K562 (cell line): ENCODE results near the gene LTBP4. TPM values are rescaled to one million over a fixed set of nuclear protein-coding genes. Genes with fewer than 3 reads are reported as not detected.

Experiments
- ATAC-seq: fragments of 200-7000 bp; cut with Tn5 transposase; 3 replicates; pipeline ENCODE4 v1.9.1; 2020; ENCODE audit warnings: moderate library complexity
- BruUV-seq: library from RNA; stranded (reverse); fragments of 400-500 nt; replicated peaks from 2 replicates; lab custom pipeline; 2021; lab: Mats Ljungman, UMichigan
- CTCF ChIA-PET: fragments of 300-600 bp; formaldehyde crosslinking; extraction: SDS; loops from one replicate; lab custom pipeline; 2021; ENCODE audit warnings: low intra/inter-chr PET ratio; lab: Yijun Ruan, JAX
- POLR2A ChIA-PET: fragments of 300-600, 350-650 bp; sonication (Branson Sonifier 250); formaldehyde crosslinking; extraction: SDS; loops from one replicate; lab custom pipeline; 2021; ENCODE audit warnings: antibody characterized with exemption, inconsistent platforms; lab: Yijun Ruan, JAX
- DNase-seq, 4 experiments: peaks; one replicate each; pipeline versions ENCODE4 v3.0.0 to v3.0.0-alpha.2; 2011 to 2018; ENCODE audit warnings: low spot score in 3 of 4, mixed read lengths in 3 of 4; ENCODE audit errors: extremely low read depth in 1 of 4
- FAIRE-seq: peaks from 2 replicates; lab custom pipeline; 2011; peaks lifted over from hg19 to GRCh38; lab: Jason Lieb, UNC
- H2AFZ ChIP-seq: 2 replicates; pipeline ENCODE4 v1.6.0; 2011; ENCODE audit warnings: low read depth, low read length, control low read depth, inconsistent platforms
- H3K27ac ChIP-seq: fragments of 200-600 bp; 3 replicates; pipeline ENCODE4 v1.8.0; 2011; ENCODE audit warnings: low read depth, mild to moderate bottlenecking, control low read depth, inconsistent platforms, low read length, moderate library complexity, mixed read lengths; ENCODE audit errors: extremely low read depth
- H3K27me3 ChIP-seq, 2 experiments: fragments of 300-600 bp in 1 of 2; 2 replicates in 1 of 2; 3 replicates in 1 of 2; pipeline versions ENCODE4 v1.6.0 to v1.8.0; 2011; ENCODE audit warnings: inconsistent platforms in 2 of 2, low read length in 2 of 2, mild to moderate bottlenecking in 1 of 2, mixed read lengths in 1 of 2, moderate library complexity in 1 of 2; ENCODE audit not compliant: control insufficient read depth in 2 of 2, insufficient read depth in 2 of 2
- H3K36me3 ChIP-seq: fragments of 300-600 bp; 3 replicates; pipeline ENCODE4 v1.8.0; 2011; ENCODE audit warnings: mild to moderate bottlenecking, low read length, inconsistent platforms; ENCODE audit not compliant: control insufficient read depth, insufficient read depth
- H3K4me1 ChIP-seq, 2 experiments: fragments of 200-600 bp in 1 of 2; replicated peaks in 1 of 2; 2 replicates in 1 of 2; 3 replicates in 1 of 2; pipeline versions ENCODE4 v1.5.1 to v1.8.0; 2011; ENCODE audit warnings: inconsistent platforms in 2 of 2, low read length in 2 of 2, mild to moderate bottlenecking in 1 of 2, mixed read lengths in 1 of 2, moderate library complexity in 1 of 2; ENCODE audit not compliant: control insufficient read depth in 2 of 2, insufficient read depth in 2 of 2
- H3K4me2 ChIP-seq: 2 replicates; pipeline ENCODE4 v1.6.1; 2011; ENCODE audit warnings: low read length, control low read depth, inconsistent platforms, mixed read lengths; ENCODE audit not compliant: insufficient read depth
- H3K4me3 ChIP-seq: fragments of 200-600 bp; sonication (generic), shearing (Covaris generic); 2 replicates; pipeline ENCODE4 v1.5.1; 2016; ENCODE audit warnings: control low read depth, inconsistent platforms
- H3K79me2 ChIP-seq: fragments of 200-600 bp; 3 replicates; pipeline ENCODE4 v1.8.0; 2011; ENCODE audit warnings: low read length, inconsistent platforms; ENCODE audit not compliant: control insufficient read depth, insufficient read depth
- H3K9ac ChIP-seq, 2 experiments: 2 replicates each; pipeline versions ENCODE4 v1.6.0 to v1.6.1; 2011; ENCODE audit warnings: low read depth in 2 of 2, low read length in 2 of 2, control low read depth in 1 of 2, inconsistent platforms in 1 of 2, mild to moderate bottlenecking in 1 of 2, mixed read lengths in 1 of 2; ENCODE audit not compliant: insufficient read depth in 1 of 2
- H3K9me1 ChIP-seq: one replicate; pipeline ENCODE4 v1.6.0; 2011; ENCODE audit warnings: inconsistent platforms, mild to moderate bottlenecking, low read length, moderate library complexity; ENCODE audit not compliant: control insufficient read depth, insufficient read depth
- H3K9me3 ChIP-seq: replicated peaks from 2 replicates; pipeline ENCODE4 v1.5.1; 2011; ENCODE audit warnings: low read depth, low read length, inconsistent platforms; ENCODE audit not compliant: control insufficient read depth, insufficient read depth
- H4K20me1 ChIP-seq: replicated peaks from 2 replicates; pipeline ENCODE4 v1.6.1; 2011; ENCODE audit warnings: low read length, inconsistent platforms, mixed read lengths; ENCODE audit not compliant: control insufficient read depth, insufficient read depth
- ASH1L ChIP-seq: fragments of 450-650 bp; IDR thresholded peaks from 2 replicates; pipeline ENCODE4 v1.6.1; 2018; ENCODE audit warnings: borderline replicate concordance, mild to moderate bottlenecking, low read depth; ENCODE audit not compliant: partially characterized antibody
- EHMT2 ChIP-seq: fragments of 450-650 bp; IDR thresholded peaks from 2 replicates; pipeline ENCODE4 v1.6.1; 2018; ENCODE audit warnings: antibody characterized with exemption
- HES1 ChIP-seq: fragments of 450-650 bp; IDR thresholded peaks from 2 replicates; pipeline ENCODE4 v1.6.1; 2016; ENCODE audit warnings: low read depth, mild to moderate bottlenecking, moderate library complexity
- HIVEP1 ChIP-seq: fragments of 250-450 bp; sonication (Bioruptor Pico); IDR thresholded peaks from 2 replicates; pipeline ENCODE4 v1.4.0; 2020; ENCODE audit warnings: mild to moderate bottlenecking
- MTA3 ChIP-seq: fragments of 450-650 bp; formaldehyde crosslinking; IDR thresholded peaks from 2 replicates; pipeline ENCODE4 v1.6.1; 2017; ENCODE audit warnings: mild to moderate bottlenecking, borderline replicate concordance
- MTF1 ChIP-seq: fragments of 250-450 bp; sonication (Bioruptor Pico); IDR thresholded peaks from 2 replicates; pipeline ENCODE4 v1.9.0; 2021; ENCODE audit warnings: moderate library complexity, mild to moderate bottlenecking, inconsistent platforms, borderline replicate concordance
- NCOA4 ChIP-seq: fragments of 450-650 bp; IDR thresholded peaks from 2 replicates; pipeline ENCODE4 v1.6.1; 2018; ENCODE audit warnings: mild to moderate bottlenecking; ENCODE audit not compliant: partially characterized antibody
- NFXL1 ChIP-seq: fragments of 450-650 bp; formaldehyde crosslinking; IDR thresholded peaks from 2 replicates; pipeline ENCODE4 v1.4.0; 2021; ENCODE audit warnings: mild to moderate bottlenecking
- NONO ChIP-seq, 2 experiments: fragments of 200-400 bp in 1 of 2; fragments of 450-650 bp in 1 of 2; formaldehyde crosslinking in 1 of 2; IDR thresholded peaks; 2 replicates each; pipeline ENCODE4 v1.6.1; 2017; ENCODE audit warnings: low read depth in 2 of 2, mild to moderate bottlenecking in 2 of 2, moderate library complexity in 2 of 2, low read length in 1 of 2
- SMAD1 ChIP-seq: fragments of 150-350 bp; IDR thresholded peaks from 2 replicates; pipeline ENCODE4 v1.6.1; 2014; ENCODE audit warnings: low read length, low read depth; ENCODE audit not compliant: partially characterized antibody
- WGBS: fragments of 100-300 bp; shearing (Covaris generic); methylation state at CpG from one replicate; pipeline ENCODE4 v1.1.6; 2016; ENCODE audit warnings: low coverage, mixed read lengths; ENCODE audit not compliant: insufficient coverage; ENCODE audit errors: missing lambda C conversion rate; 5-methylcytosine and 5-hydroxymethylcytosine counted together
- in situ Hi-C: fragments of 300-500 bp; cut with MboI; formaldehyde crosslinking; loops from 4 replicates; pipeline ENCODE4 v1.15.0; 2018; ENCODE audit warnings: inconsistent platforms, mixed read lengths
- intact Hi-C: fragments of 100-400 bp; cut with micrococcal nuclease; formaldehyde crosslinking; loops from 2 replicates; pipeline ENCODE4 v1.14.2; 2022
- polyA plus RNA-seq, 8 experiments: library from polyadenylated mRNA; depleted of rRNA in 4 of 8; stranded (reverse) in 5 of 8; unstranded in 3 of 8; fragments of >200 nt; fragmentation: Nextera tagmentation in 2 of 8; fragmentation: Illumina TruSeq in 1 of 8; extraction: Ambion mirVana in 2 of 8; extraction: Trizol in 1 of 8; gene quantifications; 2 replicates each; pipeline versions ENCODE4 v1.2.1 to v1.2.3, GENCODE V29; 2011 to 2014; ENCODE audit warnings: inconsistent platforms in 1 of 8, missing spikeins in 1 of 8
- total RNA-seq, 7 experiments: library from RNA; depleted of rRNA in 6 of 7; stranded (reverse); fragments of >200 nt in 6 of 7; fragmentation: Illumina TruSeq in 2 of 7; extraction: Trizol in 2 of 7; gene quantifications; 2 replicates each; pipeline versions ENCODE4 v1.2.1 to v1.2.3, GENCODE V29; 2011 to 2021; ENCODE audit warnings: low replicate concordance in 1 of 7

The LTBP4 gene
- total and polyA plus RNA-seq, 9 of the 15 experiments (the other 6 are each of a cell fraction or from before 2014, with no cell fraction given): 0.35 to 160 (median 31.6) TPM

GRCh38 chr19:40565355-40565754, 35.8 kb upstream of the LTBP4 start:
- Histone ChIP-seq H3K4me3 (no peak overlapping the region), H3K9ac (peak overlapping the region in 1 of 2 experiments; percentile 57; a peak in 2 of 4 replicates), H3K27me3 (peaks cover 14 to 28% of the 10 kb centered on the region in 2 experiments; a peak in 4 of 5 replicates), H3K4me1 (peaks cover 4 to 29% of the 10 kb centered on the region in 2 experiments), H3K36me3 (no peaks in the 10 kb centered on the region), H3K4me2 (no peak overlapping the region), H4K20me1 (no peaks in the 10 kb centered on the region), H3K79me2 (no peaks in the 10 kb centered on the region), H2AFZ (no peak overlapping the region), H3K9me3 (no peaks in the 10 kb centered on the region), H3K27ac (no peak overlapping the region), H3K9me1 (no peaks in the 10 kb centered on the region)
- WGBS: 27% methylated on average over 5 of the region's 7 CpGs
- no TSS peak for BruUV-seq
- no peak for ATAC-seq
- DNase-seq: no peak
- no peak for FAIRE-seq
- ChIA-PET CTCF (no interaction called here), POLR2A (no interaction called here)
- in situ Hi-C loops (no loop called here), intact Hi-C loops (no loop called here)
- TF ChIP-seq MTA3 (no peak), EHMT2 (no peak), NFXL1 (no peak), HIVEP1 (CRISPR knock-in tag) (no peak), MTF1 (no peak), HES1 (no peak), NONO (IDR thresholded peaks at IDR 0.05; ENCODE audit: low read depth in 2 of 2, low read length in 1 of 2) (no peak), SMAD1 (no peak), NCOA4 (no peak), ASH1L (no peak)
